Epidermal melanocyte (primary cell): ENCODE results near the gene TIAL1.
"Not testable (repeated sequence)": the region's sequence is repeated elsewhere in the genome, so short reads cannot be mapped to it uniquely, and the experiment has no call there.

Experiments used
- DNase-seq: peaks from one replicate; pipeline ENCODE4 v3.0.0; 2011; ENCODE audit warnings: low spot score; ENCODE audit not compliant: insufficient read length

The TIAL1 gene

DNA sequence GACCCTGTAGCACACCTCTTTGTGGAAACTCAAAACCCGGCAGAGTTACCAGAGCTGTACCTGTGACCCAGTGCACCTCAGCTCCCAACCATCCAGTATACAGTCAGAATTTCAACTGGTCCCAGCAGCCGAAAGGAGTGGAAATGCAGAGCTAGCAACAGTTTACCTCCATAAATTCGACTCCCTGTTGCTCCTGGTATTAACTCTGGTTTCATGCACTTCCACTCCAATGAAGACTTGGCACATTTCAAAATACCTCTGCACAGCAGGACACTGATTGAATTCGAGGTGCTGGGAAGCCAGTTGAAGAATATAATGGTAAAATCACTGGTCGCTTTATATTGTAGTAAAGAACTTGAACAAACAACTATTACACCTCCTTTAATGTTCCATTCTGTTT is 17.9 kb upstream of the TIAL1 start:
- no peak for DNase-seq

DNA sequence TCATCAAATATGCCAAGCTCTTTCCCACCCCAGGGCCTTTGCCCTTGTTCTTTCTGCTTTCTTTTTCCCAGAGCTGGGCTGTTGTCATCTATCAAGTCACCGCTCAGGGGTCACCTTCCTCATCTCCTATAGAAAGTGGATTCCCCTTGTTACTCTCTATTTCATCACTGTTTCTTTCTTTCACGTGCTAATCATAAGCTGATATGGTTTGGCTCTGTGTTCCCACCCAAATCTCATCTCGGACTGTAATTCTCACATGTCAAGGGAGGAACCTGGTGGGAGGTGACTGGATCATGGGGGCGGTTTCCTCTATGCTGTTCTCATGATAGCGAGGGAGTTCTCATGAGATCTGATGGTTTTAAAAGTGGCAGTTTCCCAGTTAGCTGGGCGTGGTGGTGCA is 17.0 kb upstream of the TIAL1 start:
- DNase-seq, result no peak

DNA sequence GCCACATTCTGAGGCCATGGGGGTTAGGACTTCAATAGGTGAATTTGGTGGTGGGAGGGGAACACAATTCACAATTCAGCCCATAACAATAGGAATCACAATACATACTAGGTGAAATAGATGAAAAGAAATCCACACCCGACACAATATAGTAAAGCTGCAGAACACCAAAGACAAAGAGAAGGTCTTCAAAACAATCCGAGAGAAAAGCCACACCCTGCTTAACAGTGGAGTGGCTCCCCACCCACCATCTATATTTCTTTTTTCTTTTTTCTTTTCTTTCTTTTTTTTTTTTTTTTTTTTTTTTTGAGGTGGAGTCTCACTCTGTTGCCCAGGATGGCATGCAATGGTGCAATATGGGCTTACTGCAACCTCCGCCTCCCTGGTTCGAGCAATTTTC is 14.7 kb upstream of the TIAL1 start:
- no peak for DNase-seq

DNA sequence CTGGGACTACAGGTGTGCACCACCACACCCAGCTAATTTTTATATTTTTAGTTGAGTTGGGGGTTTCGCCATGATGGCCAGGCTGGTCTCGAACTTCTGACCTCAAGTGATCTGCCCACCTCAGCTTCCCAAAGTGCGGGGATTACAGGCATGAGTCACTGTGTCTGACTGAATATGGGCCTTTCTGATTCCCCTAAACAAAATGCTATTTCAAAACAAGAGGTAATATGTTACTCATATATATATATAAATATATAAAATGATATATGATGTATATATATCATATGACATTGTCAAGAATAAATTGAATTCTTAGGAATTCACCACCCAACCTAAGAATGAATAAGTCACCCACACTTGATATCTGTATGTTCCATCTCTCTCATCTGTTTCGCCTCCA is 12.8 kb upstream of the TIAL1 start:
- no peak for DNase-seq

DNA sequence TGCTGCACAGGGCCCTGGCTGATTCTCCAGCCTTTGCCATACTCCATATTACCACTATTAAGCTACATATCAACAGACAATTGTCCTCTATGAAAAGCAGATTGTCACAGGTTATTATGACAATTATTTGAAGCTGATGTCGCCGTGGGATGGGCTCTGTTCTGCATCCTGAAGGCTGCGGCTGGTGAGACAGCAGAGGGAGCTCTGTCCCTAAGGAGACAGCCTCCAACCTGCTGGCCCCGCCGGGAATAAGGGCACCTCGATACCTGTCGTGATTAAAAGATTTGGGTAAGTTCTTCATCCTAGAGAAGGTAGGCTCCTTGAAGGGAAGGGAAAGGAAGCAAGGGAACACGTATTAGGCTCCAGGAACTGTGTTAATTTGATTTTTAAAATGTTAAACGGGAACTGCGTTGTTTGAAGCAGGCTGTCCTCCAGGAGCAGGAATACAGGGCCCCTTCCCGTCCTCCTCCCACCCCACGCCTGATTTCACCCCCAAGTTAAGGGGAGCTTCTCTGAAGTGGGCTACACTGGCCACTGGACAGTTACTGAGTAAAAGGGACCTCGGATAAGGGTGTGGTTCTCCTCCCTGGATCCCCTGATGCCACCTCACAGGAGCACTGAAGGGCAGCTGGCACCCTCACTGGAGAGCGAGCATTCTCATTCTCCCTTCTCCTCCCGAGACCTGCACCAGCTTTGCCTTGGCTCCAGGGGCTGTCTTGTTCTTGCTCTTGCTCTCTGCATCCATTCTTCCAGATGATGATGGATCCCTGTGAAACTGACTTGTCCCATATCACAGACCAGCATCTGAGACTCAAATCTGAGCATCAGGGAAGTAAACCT is 11.8 kb upstream of the TIAL1 start:
- DNase-seq, result no peak

DNA sequence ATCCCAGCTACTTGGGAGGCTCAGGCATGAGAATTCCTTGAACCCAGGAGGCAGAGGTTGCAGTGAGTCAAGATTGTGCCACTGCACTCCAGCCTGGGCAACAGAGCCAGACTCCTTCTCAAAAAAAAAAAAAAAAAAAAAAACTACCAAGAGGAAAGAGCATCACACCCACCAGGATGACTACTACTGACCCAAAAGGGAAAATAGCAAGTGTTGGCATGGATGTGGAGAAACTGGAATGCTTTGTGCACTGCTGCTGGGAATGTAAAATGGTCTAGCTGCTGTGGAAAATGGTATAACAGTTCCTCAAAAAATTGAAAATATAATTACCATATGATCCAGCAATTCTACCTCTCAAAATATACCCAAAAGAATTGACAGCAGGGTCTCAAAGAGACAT is 7.7 kb upstream of the TIAL1 start:
- no peak for DNase-seq

DNA sequence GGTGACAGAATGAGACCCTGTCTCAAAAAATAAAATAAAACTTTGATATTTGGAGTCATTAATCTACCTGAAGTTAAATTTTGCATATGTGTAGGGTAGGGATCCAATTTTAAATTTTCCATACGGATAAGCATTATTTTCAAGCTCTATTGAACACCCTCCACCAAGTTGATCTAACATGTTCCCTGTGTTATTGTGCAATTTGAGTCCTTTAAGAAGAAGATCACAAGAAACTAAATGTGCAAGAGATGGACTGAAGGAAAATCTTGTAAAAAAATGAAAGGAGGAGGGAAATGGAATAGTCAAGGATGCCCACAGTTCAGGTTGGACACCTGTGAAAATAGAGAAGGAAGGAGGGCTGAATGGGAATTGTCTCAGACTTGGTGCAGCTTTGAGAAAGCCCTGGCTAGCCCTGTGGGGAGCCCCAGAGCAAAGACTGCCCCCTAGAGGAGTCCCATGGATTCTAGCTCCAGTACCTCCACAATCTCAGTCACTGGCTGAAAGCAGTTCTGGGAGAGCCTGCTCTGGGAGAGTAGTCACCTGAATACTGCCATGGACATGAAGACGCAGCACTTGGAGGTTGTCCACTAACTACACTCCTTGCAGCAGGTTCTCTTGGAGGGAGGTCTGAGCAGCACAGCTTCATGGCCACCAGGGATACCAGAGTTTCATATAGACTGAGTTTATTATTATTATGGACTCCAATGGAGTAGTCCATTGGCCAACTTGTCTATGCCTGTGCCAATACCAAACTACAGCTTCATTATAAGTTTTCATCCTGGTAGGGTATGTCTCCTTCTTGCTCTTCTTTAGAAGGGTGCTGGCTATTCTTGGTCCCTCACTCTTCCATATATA is 5.7 kb upstream of the TIAL1 start:
- DNase-seq, result no peak

DNA sequence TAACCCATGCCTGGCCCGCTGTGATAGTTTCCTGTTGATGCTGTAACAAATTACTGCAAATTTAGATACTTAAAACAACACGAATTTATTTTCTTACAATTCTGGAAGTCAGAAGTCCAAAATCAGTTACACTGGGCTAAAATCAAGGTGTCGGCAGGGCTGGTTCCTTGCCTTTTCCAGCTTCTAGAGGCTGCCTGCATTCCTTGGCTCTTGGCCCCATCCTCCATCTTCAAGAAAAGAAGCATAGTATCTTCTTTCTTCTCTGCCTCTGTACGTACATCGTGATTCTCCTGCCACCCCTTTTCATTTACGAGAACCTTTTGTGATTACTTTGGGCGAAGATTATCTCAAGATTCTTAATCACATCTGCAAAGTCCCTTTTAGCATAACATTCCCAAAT is 1.6 kb upstream of the TIAL1 start:
- no peak for DNase-seq

DNA sequence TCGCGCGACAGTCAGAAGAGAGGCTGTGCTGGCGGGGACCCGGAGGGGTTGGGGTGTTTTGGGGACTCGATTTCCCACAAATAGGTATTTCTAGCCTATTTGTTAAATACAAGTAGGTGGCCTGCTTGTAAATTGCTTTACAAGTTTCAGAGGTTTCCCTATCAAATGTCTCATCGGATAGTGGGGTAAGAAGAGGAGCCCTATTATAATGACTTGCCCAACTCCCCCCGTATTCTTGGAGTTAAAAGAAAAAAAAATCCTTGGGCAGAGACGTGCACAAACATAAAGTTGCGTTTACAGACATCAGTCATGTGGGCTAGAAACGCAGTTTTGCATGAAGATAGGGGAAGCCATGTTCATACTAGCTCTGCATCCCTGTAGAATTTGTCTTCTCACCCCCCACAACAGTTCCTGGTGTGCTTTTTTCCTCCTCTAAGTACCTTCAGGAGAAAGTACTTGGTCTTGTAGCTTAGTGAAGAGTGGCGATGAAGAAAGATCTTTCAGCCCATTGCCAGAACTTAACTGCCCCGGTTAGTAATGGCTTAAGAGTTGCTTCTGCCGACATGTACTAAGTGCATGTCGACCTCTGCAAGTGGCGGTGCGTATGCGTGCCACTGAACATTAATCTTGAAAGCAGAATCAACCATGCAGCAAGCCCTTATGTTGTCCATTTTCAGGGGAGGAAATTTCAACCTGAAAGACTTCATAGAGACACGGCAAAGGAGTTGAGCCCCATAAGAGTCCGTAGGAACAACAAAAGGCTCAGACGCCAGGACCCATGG is 832 bp upstream of the TIAL1 start:
- no peak for DNase-seq

DNA sequence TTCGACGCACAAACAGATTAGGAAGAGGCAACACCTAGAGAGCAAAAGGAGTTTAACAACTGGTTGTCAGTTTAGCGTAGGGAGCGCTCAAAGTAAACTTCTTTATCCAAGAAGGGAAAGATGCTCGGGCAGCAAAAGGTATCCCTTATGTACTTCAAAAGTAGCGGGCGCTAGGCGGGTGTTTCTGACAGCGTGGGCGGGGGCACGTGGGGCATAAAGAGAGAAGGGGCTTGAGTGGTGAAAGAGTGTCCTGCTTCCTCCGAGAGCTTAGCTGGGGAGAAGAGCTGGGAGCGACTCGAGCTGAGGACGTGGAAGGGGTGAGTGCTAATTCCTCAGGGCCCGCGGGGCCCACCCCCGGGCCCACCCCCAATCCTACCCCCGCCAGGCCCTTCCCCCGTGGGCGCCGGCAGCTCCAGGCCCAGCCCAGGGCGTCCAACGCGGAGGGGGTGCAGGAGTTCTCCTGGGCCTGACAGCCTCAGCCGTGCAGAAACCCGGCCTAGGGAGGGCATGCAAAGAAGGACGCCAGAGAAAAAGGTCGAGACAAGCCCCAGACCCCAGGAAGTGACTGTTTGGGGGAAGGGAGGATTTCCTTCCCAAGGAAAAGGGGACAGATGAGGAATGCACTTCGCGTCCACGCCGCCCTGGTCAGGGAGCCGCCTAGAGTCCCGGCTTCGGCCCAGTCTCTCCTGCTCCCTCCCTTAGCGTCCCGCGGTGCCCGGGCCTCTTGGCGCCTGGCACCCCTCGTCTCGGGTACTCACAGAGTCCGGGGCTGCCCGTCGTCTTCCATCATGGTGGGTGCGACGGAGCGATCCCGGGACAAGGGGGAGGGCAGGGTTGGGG is 868 bp downstream of the TIAL1 start:
- no peak for DNase-seq

DNA sequence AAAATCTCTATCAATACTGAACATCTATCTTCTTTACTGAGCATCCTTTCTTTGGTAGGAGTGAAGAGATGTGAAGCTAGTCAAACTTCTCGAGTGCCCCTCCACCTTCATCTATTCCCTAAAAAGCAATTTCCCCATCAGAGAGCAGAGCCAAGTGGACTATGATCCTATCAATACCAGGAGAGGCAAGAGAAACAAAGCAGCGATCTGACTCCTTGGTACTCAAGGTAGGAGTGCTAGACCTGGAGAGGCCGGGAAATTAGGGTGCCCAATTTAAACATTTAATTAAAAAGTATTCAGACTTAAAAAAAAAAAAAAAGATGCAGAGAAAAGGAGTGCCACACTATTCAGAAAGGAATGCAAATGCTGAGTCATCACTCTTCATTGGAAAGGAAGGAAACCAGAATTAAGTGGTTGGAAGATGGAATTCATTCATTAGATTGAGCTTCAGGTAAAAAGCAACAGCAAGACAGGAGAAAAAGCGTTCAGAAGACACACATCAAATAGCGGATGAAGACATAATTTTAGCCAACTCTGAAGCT is 1.6 kb downstream of the TIAL1 start:
- no peak for DNase-seq

DNA sequence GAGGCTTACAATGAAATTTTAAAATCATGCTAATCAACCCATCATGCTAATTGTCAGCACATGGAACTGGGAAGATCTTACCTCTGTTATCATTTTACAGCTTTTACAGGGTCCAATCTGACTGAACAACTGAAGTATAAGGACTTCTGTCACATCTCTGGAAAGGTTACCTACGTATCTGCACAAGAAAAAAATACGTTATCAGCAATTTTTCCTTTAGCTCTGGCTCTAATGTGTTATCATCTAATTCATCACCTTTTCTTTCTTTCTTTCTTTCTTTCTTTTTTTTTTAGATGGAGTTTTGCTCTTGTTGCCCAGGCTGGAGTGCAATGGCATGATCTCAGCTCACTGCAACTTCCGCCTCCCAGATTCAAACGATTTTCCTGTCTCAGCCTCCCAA is 8.7 kb downstream of the TIAL1 start:
- DNase-seq, result no peak

DNA sequence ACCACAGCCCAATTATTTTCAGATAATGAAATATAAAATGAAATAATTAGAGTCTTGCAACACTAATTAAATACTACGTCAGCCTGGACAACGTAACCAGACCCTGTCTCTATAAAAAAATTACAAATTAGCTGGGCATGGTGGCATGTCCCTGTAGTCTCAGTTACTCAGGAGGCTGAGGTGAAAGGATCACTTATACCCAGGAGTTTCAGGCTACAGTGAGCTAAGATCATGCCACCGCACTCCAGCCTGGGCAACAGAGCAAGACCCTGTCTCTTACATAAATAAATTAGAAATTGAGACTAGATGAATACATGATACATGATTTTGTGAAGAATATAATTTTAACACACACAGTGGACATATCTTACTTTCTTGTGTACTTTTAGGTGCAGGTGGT is 18.4 kb downstream of the TIAL1 start:
- DNase-seq, result no peak

DNA sequence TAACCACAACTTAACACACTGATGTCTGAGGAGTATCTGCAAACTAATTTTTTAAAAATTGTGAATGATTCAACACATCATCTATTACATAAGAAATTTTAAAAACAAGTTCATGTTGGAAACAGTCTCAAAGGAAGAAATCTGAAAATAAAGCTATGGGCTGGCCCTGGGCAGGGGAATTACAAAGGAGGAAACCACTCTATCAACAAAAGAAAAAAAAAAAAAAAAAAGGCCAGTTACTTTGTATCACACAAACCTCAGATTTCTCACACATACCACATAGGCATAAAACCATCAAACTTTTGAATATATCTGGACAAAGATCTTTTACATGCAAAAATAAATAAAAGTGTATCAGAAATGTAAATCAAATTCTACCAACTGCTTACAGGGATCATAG is 20.8 kb downstream of the TIAL1 start:
- no peak for DNase-seq

DNA sequence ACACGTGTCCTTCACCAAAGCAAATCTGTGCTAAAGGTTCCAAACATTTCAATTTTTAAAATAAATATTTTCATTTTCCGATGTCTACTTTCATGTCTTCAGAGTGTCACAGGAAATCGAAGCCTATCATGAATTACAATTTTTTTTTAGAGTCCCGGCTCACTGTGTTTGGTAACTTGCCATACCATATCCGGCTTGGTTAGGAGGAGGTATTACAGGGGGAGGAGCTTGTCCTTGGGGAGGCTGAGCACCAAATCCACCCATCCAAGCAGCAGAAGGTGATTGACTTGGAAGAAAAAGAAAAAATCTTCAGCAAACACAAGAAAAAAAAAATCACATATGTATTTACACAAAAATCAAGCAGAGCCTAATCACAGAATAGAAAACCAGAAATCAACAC is 21.3 kb downstream of the TIAL1 start:
- no peak for DNase-seq

DNA sequence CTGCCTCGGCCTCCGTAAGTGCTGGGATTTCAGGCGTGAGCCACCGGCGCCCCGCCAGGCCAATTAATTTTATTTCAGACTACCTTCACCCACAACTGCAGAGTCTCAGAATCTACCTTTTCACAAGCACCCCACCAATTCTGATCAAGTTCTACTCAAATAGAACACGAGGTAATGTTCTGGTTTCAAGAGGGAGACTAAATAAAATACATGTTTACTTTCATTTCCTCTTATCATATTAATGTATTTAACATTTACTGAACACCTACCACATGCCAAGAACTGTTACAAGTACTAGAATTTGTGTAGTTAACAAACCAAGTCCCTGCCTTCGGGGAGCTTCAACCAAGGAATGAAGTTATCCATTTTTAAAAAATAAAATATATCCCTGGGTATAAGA is 28.8 kb downstream of the TIAL1 start:
- no peak for DNase-seq

DNA sequence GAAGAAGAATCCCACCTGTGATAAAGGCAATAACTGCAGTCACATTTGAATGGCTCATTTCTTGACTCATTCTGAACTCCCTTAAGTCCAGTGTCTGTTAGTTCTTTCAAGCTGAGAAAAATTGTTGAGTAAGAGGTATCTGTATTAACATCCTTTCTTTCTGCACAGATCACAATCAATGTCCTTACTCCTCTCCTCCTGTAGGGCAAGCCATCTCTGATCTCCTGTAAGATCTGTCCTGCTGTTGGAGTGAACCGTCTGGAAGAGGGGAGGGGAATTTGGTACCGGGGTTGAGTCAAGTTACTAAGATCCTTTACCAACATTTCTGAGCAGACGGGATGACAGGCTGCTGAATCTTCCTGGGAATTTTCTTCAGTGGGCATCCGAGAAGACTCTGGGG is 34.7 kb downstream of the TIAL1 start:
- DNase-seq, result no peak

DNA sequence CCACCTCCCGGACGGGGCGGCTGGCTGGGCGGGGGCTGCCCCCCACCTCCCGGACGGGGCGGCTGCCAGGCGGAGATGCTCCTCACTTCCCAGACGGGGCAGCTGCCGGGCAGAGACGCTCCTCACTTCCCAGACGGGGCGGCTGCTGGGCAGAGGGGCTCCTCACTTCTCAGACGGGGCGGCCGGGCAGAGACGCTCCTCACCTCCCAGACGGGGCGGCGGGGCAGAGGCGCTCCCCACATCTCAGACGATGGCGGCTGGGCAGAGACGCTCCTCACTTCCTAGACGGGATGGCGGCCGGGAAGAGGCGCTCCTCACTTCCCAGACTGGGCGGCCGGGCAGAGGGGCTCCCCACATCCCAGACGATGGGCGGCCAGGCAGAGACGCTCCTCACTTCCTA is 37.3 kb downstream of the TIAL1 start:
- not testable (repeated sequence) for DNase-seq

DNA sequence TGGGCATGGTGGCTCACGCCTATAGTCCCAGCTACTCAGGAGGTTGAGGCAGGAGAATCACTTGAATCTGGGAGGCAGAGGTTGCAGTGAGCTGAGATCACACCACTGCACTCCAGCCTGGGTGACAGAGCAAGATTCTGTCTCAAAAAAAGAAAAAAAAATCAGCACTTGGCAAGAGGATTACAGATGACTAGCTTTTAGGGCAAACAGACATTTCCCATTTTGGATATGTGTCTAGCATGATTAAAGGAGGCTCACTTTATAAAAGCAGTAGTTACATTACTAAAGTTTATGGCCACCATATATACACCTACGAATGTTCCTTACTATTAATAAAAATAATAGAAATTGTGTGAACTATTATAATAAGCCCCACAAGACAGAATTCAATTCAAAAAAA is 40.7 kb downstream of the TIAL1 start:
- DNase-seq, result not testable (repeated sequence)

DNA sequence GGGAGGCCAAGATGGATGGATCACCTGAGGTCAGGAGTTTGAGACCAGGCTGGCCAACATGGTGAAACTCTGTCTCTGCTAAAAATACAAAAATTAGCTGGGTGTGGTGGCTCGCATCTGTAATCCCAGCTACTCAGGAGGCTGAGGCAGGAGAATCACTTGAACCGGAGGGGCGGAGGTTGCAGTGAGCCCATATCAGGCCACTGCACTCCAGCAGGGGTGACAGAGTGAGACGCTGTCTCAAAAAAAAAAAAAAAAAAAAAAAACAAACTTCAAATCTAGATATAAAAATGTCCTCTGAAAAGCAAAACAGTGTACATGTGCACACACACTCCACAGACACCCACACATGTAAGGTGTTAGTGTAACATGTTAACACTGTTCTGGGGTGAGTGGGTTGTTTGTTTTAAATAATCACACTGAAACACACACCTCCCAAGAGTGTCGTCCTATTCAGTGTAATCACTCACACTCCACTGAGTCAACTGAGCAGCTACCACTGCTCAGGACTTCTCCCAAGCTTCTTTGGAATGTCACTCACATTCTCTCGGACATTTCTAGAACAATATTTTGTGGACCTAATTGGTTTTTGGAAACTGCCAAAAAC is 41.5 kb downstream of the TIAL1 start:
- no peak for DNase-seq
